Gastrocnemius medialis (tissue), 4 donors: ENCODE measurements around the gene MLANA. TPM values are rescaled to one million over a fixed set of nuclear protein-coding genes. Genes with fewer than 3 reads are reported as not detected.

Experiments
- ATAC-seq, 2 donors: fragments of 150-250 bp; one replicate each; pipeline ENCODE4 v1.9.1; 2016
- DNase-seq, 2 donors: peaks; one replicate each; pipeline ENCODE4 v3.0.0-alpha.2; 2019
- H3K27ac ChIP-seq, 4 donors: fragments of 200-600 bp; sonication (generic); 1 replicate in 1 of 4; 2 replicates in 3 of 4; pipeline ENCODE4 v1.5.1; 2016 to 2018; ENCODE audit warnings: mild to moderate bottlenecking in 2 of 4, moderate library complexity in 1 of 4
- H3K27me3 ChIP-seq, 3 donors: fragments of 200-600 bp; sonication (generic) in 2 of 3; 1 replicate in 1 of 3; 2 replicates in 2 of 3; pipeline versions ENCODE4 v1.5.1 to v1.6.0; 2016 to 2019; ENCODE audit warnings: mild to moderate bottlenecking in 1 of 3, moderate library complexity in 1 of 3
- H3K36me3 ChIP-seq, 2 donors: fragments of 200-600 bp; sonication (generic) in 1 of 2; one replicate each; pipeline ENCODE4 v1.5.1; 2017 to 2018
- H3K4me1 ChIP-seq, 2 donors: fragments of 200-600 bp; sonication (generic) in 1 of 2; one replicate each; pipeline ENCODE4 v1.5.1; 2016 to 2017; ENCODE audit warnings: mild to moderate bottlenecking in 2 of 2
- H3K4me3 ChIP-seq, 4 donors: fragments of 200-600 bp; sonication (generic) in 3 of 4; 1 replicate in 1 of 4; 2 replicates in 3 of 4; pipeline ENCODE4 v1.5.1; 2016 to 2019; ENCODE audit warnings: mild to moderate bottlenecking in 2 of 4
- H3K9me3 ChIP-seq, 3 donors: fragments of 200-600 bp; sonication (generic) in 2 of 3; 1 replicate in 1 of 3; 2 replicates in 2 of 3; pipeline ENCODE4 v1.5.1; 2016 to 2019
- POLR2A ChIP-seq, 2 donors: fragments of 450-650 bp; IDR thresholded peaks; one replicate each; pipeline ENCODE4 v1.6.1; 2017; ENCODE audit warnings: antibody characterized with exemption in 2 of 2, mild to moderate bottlenecking in 2 of 2, moderate library complexity in 2 of 2
- in situ Hi-C, 4 donors: fragments of 200-750 bp; cut with MboI; loops; one replicate each; pipeline versions ENCODE4 v1.15.0 to v1.8.0; 2017; ENCODE audit warnings: low sequenced_read_pairs in 4 of 4
- intact Hi-C: fragments of 100-400 bp; cut with DNase I; formaldehyde crosslinking; loops from one replicate; pipeline ENCODE4 v1.15.1; 2023; ENCODE audit warnings: low total_unique reads
- total RNA-seq, 4 donors: library from RNA; depleted of rRNA; stranded (reverse); fragments of >200 nt; gene quantifications; one replicate each; pipeline versions ENCODE4 v1.1.0 to v1.2.3, GENCODE V29; 2016
- TF ChIP-seq, protein P1 (sequence below), 5 experiments: fragments of 450-650 bp in 3 of 5; fragments of 200-600 bp in 2 of 5; sonication (generic) in 2 of 5; IDR thresholded peaks in 4 of 5; conservative IDR thresholded peaks in 1 of 5; 1 replicate in 4 of 5; 2 replicates in 1 of 5; pipeline ENCODE4 v1.5.1; 2016 to 2019; ENCODE audit warnings: antibody characterized with exemption in 5 of 5, mild to moderate bottlenecking in 3 of 5, moderate library complexity in 3 of 5

The MLANA gene
- total RNA-seq, 4 donors from 2014 or later = not detected

DNA sequence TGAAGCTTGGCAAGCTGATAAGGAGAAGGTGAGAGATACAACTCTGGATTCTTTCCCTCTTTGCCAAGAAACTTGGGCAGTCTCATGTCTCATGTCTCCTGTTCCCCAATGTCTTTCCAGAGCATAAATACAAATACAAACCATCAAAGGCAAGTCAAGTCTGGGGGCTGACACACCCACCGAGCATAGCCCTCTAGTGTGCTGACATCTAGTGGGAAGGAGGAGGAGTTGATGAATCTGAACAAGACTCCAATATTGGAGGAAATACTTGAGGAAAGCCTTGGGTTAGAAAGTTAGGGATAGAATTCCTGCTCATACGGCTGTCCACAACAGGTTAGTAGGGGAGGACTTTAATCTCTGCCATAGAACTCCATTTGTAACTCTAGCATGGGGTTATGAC is 8.6 kb downstream of the MLANA start:
- intact Hi-C loops = no loop called here
- peaks cover 0 to 7% of the 10 kb centered on the region in 2 donors for H3K36me3 ChIP-seq
- no peaks in the 10 kb centered on the region for H3K9me3 ChIP-seq
- no peak for ATAC-seq
- no peak overlapping the region for H3K27ac ChIP-seq
- peaks cover 0 to 4% of the 10 kb centered on the region in 2 donors for H3K4me1 ChIP-seq
- no peaks in the 10 kb centered on the region for H3K27me3 ChIP-seq
- TF ChIP-seq POLR2A (IDR thresholded peaks at IDR 0.05) = no peak
- TF ChIP-seq, protein P1, sequence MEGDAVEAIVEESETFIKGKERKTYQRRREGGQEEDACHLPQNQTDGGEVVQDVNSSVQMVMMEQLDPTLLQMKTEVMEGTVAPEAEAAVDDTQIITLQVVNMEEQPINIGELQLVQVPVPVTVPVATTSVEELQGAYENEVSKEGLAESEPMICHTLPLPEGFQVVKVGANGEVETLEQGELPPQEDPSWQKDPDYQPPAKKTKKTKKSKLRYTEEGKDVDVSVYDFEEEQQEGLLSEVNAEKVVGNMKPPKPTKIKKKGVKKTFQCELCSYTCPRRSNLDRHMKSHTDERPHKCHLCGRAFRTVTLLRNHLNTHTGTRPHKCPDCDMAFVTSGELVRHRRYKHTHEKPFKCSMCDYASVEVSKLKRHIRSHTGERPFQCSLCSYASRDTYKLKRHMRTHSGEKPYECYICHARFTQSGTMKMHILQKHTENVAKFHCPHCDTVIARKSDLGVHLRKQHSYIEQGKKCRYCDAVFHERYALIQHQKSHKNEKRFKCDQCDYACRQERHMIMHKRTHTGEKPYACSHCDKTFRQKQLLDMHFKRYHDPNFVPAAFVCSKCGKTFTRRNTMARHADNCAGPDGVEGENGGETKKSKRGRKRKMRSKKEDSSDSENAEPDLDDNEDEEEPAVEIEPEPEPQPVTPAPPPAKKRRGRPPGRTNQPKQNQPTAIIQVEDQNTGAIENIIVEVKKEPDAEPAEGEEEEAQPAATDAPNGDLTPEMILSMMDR (IDR thresholded peaks at IDR 0.05 in 4 of 5, conservative IDR thresholded peaks at IDR 0.05 in 1 of 5) = no peak
- in situ Hi-C loops = loop anchor here in 2 of 4 donors (10.0 to 25.0 kb wide), 2 partner anchors 194 to 413 kb away; no protein-coding TSS in a partner anchor
- DNase-seq = no peak
- no peak overlapping the region for H3K4me3 ChIP-seq

DNA sequence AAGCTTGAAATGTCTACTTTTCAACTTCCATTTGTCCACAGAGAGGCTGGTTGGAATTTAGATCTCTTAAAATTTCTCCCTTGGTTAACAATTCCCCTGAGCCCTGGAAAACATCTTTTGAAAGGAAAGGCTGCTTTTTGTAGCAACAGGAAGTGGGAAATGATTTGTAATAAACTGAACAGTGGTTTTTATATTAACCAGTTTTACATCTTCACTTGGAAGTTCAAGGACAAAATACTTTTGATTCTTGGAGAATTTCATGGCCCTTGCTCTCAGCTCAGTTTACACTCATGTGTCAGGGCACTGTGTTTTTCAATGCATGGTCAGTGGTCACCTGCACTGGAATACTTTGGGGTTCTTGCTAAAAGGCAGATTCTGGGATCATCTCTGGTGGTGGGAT is 9.9 kb downstream of the MLANA start:
- Histone ChIP-seq H3K4me3 (no peak overlapping the region), H3K27me3 (no peaks in the 10 kb centered on the region), H3K36me3 (peaks cover 0 to 7% of the 10 kb centered on the region in 2 donors), H3K4me1 (peaks cover 0 to 1% of the 10 kb centered on the region in 2 donors), H3K9me3 (no peaks in the 10 kb centered on the region), H3K27ac (no peak overlapping the region)
- TF ChIP-seq, protein P1 (IDR thresholded peaks at IDR 0.05 in 4 of 5, conservative IDR thresholded peaks at IDR 0.05 in 1 of 5) = no peak
- no peak for TF ChIP-seq POLR2A (IDR thresholded peaks at IDR 0.05)
- intact Hi-C loops = no loop called here
- in situ Hi-C loops = loop anchor here in 1 of 4 donors (25.0 kb wide), 1 partner anchor 88 kb away; no protein-coding TSS in a partner anchor
- DNase-seq (no peak), ATAC-seq (no peak)

DNA sequence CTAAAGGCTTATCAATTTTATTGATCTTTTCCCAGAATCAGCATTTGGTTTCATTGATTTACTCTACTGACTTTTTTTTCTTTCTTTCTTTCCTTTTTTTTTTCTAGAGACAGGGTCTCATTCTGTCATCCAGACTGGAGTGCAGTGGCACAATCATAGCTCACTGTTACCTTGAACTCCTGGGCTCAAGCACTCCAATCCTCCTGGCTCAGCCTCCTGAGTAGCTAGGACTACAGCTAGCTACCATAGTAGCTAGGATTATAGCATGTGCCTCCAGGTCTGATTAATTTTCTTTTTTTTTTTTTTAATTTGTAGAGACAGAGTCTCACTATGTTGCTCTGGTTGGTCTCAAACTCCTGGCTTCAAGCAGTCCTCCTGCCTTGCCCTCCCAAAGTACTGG is 11.7 kb downstream of the MLANA start:
- no peaks in the 10 kb centered on the region for H3K4me1 ChIP-seq
- peaks cover 0 to 17% of the 10 kb centered on the region in 2 donors for H3K36me3 ChIP-seq
- DNase-seq (no peak), ATAC-seq (no peak)
- intact Hi-C loops (no loop called here), in situ Hi-C loops (loop anchor here in 1 of 4 donors (25.0 kb wide), 1 partner anchor 90 kb away; no protein-coding TSS in a partner anchor)
- H3K27me3 ChIP-seq = no peaks in the 10 kb centered on the region
- no peak overlapping the region for H3K4me3 ChIP-seq
- TF ChIP-seq, protein P1 (IDR thresholded peaks at IDR 0.05 in 4 of 5, conservative IDR thresholded peaks at IDR 0.05 in 1 of 5) = no peak
- TF ChIP-seq POLR2A (IDR thresholded peaks at IDR 0.05) = no peak
- H3K27ac ChIP-seq = no peak overlapping the region
- no peaks in the 10 kb centered on the region for H3K9me3 ChIP-seq

DNA sequence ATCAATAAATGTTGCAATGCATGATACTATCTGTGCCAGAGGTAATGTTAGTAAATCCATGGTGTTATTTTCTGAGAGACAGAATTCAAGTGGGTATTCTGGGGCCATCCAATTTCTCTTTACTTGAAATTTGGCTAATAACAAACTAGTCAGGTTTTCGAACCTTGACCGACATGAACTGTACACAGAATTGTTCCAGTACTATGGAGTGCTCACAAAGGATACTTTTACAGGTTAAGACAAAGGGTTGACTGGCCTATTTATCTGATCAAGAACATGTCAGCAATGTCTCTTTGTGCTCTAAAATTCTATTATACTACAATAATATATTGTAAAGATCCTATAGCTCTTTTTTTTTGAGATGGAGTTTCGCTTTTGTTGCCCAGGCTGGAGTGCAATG is 18.2 kb downstream of the MLANA start:
- Histone ChIP-seq H3K36me3 (peaks cover 0 to 10% of the 10 kb centered on the region in 2 donors), H3K27ac (no peak overlapping the region), H3K4me1 (no peaks in the 10 kb centered on the region), H3K27me3 (no peaks in the 10 kb centered on the region), H3K4me3 (no peak overlapping the region), H3K9me3 (no peaks in the 10 kb centered on the region)
- TF ChIP-seq POLR2A (IDR thresholded peaks at IDR 0.05) = no peak
- TF ChIP-seq, protein P1 (IDR thresholded peaks at IDR 0.05 in 4 of 5, conservative IDR thresholded peaks at IDR 0.05 in 1 of 5) = no peak
- in situ Hi-C loops = loop anchor here in 1 of 4 donors (25.0 kb wide), 1 partner anchor 97 kb away; no protein-coding TSS in a partner anchor
- intact Hi-C loops = no loop called here
- DNase-seq = no peak
- ATAC-seq = no peak

DNA sequence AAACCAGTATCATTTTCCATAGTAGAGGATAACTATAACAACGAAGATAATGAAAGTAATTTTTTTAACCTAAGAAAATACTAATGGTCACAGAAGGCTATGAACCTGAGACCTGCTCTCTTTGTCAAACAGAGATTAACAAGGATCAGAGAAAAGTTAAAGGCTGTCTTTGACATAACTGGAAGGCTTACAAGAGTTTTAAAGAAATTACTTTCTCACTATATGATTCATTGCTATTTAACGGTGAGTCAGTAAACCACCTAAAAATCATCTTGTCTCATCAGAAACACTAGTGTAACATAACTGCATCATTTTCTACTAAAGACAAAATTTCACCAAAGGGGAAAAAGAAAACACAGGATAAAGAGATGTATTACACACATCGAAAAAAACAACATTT is 19.3 kb downstream of the MLANA start:
- ATAC-seq (no peak), DNase-seq (no peak)
- intact Hi-C loops (no loop called here), in situ Hi-C loops (loop anchor here in 1 of 4 donors (25.0 kb wide), 1 partner anchor 98 kb away; no protein-coding TSS in a partner anchor)
- no peaks in the 10 kb centered on the region for H3K27me3 ChIP-seq
- no peak overlapping the region for H3K27ac ChIP-seq
- H3K4me1 ChIP-seq = no peaks in the 10 kb centered on the region
- no peak for TF ChIP-seq POLR2A (IDR thresholded peaks at IDR 0.05)
- TF ChIP-seq, protein P1 (IDR thresholded peaks at IDR 0.05 in 4 of 5, conservative IDR thresholded peaks at IDR 0.05 in 1 of 5) = no peak
- H3K4me3 ChIP-seq = no peak overlapping the region
- no peaks in the 10 kb centered on the region for H3K9me3 ChIP-seq
- peaks cover 0 to 10% of the 10 kb centered on the region in 2 donors for H3K36me3 ChIP-seq
